ENCODE data around the gene ZNF385D. TPM values are rescaled to one million over a fixed set of nuclear protein-coding genes. Genes with fewer than 3 reads are reported as not detected.
"Not testable (repeated sequence)": the region's sequence is repeated elsewhere in the genome, so short reads cannot be mapped to it uniquely, and the experiment has no call there.

The ZNF385D gene
- total RNA-seq, 4 donors from 2014 or later = 2.7 to 41.4 (median 8.8) TPM

DNA sequence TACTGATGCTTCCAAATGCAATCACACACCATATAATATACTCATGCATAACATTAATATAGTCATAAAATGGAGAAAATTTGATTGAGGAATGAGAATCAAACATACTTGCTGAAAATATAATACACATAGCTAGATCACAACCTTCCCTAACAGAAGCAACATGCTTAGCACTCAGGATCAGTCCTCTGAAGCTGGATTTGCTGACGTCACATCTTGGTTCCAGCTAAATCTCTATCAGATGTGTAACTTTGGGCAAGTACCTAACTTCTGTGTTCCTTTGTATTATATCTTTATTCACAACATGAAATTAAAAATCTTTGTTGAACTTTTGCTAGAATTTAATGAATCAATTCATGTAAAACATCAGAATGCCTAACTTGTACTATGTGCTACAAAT is 263.5 kb downstream of the ZNF385D start:
- no peak for TF ChIP-seq CTCF (IDR thresholded peaks at IDR 0.05)
- ATAC-seq (ENCODE audit: low FRiP score) (no peak), DNase-seq (ENCODE audit: low spot score) (no peak)

DNA sequence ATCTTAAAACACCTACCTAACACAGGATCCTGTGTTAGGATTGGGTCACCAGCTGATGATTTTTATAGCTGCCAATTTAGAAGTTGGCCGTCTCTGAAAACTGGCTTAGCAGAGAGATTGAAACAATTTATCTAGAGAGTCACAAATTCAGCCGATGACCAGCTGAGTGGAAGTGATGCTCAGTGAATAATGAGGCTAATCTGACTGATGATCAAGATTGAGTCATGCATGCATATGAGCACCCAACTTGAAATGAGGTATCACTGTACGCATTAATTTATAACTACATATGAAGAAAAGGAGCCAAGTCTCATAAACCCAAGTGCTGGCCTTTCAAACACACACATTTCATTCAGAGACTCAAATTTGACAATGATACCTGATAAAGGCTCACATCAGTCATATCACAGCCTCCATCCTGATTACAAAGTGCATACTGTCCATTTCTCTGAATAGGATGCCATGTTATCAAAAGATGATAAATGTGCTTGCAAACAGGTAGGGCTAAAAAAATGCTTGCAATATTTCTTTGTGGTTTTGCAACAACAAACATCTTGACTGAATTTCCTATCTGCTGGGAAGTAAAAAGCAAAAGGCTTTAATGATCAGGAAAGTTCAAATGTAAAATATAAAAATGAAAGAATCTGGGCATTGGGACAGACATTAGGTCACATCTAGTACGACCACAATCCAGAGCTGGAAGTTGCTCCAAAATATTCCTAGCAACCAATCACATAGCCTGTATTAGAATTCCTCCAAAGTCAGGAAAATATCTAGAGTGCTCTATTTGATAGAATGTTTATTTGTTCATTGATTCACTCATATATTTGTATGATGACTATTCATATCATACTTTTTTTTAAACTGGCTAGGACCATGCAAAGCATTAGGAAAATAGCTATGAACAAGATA is 264.7 kb downstream of the ZNF385D start:
- not testable (repeated sequence) for ATAC-seq (ENCODE audit: low FRiP score); DNase-seq (ENCODE audit: low spot score)

- no peak for ATAC-seq (ENCODE audit: low FRiP score)
- no peak for TF ChIP-seq CTCF (IDR thresholded peaks at IDR 0.05)
- no peak for DNase-seq (ENCODE audit: low spot score)
These were observed 266.2 kb downstream of the ZNF385D start for GRCh38 chr3:21484828-21485144.

GRCh38 chr3:21484057-21484827 is 266.8 kb downstream of the ZNF385D start:
- no peak for TF ChIP-seq CTCF (IDR thresholded peaks at IDR 0.05)
- ATAC-seq (ENCODE audit: low FRiP score) (no peak), DNase-seq (ENCODE audit: low spot score) (no peak)

- DNase-seq (ENCODE audit: low spot score) (no peak), ATAC-seq (ENCODE audit: low FRiP score) (no peak)
- no peak for TF ChIP-seq CTCF (IDR thresholded peaks at IDR 0.05)
These were observed 269.0 kb downstream of the ZNF385D start for GRCh38 chr3:21481991-21482390.

DNA sequence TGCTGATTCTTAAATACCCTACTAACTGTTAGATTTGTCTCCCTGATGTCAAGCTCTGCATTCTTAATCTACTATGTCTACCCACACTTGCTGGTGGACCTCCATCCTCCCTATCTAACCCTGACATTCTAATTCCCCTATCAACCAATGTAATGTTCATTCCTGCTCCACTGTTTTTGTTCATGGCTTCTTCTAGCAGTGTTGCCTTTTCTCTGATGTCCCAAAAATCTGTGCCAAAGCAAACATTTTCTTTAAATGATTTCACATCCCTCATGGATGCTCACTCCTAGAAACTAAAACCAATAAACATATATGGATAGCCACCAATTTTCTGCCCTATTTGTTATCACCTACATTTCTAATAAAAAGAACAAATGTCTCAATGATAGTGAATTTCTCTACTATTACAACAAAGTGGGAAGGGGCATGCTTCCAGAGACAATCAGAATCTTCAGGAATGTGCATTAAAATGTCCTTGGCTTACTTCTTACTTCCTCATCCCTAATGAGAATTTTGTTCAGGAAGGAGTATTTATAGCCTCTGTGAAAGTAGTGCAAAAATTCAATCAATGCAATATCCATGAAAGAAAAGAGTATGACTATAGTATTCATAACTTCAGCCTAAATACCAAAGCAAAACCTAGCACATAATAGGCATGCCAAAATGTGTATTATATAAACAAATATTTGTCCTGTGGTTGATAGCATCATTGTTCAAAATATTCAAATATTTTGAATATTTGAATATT is 273.3 kb downstream of the ZNF385D start:
- no peak for ATAC-seq (ENCODE audit: low FRiP score)
- TF ChIP-seq CTCF (IDR thresholded peaks at IDR 0.05) = no peak
- DNase-seq (ENCODE audit: low spot score) = no peak

- no peak for ATAC-seq (ENCODE audit: low FRiP score)
- DNase-seq (ENCODE audit: low spot score) = no peak
- TF ChIP-seq CTCF (IDR thresholded peaks at IDR 0.05) = no peak
These were observed 284.5 kb downstream of the ZNF385D start for GRCh38 chr3:21466476-21466875.

All from omental fat pad (tissue), 4 donors.